Iris pigment epithelial cell (primary cell): ENCODE measurements around the gene MCM7.

Experiments
- DNase-seq: peaks from one replicate; pipeline ENCODE4 v3.0.0-alpha.2; 2011; ENCODE audit warnings: low read depth

Gene MCM7

DNA sequence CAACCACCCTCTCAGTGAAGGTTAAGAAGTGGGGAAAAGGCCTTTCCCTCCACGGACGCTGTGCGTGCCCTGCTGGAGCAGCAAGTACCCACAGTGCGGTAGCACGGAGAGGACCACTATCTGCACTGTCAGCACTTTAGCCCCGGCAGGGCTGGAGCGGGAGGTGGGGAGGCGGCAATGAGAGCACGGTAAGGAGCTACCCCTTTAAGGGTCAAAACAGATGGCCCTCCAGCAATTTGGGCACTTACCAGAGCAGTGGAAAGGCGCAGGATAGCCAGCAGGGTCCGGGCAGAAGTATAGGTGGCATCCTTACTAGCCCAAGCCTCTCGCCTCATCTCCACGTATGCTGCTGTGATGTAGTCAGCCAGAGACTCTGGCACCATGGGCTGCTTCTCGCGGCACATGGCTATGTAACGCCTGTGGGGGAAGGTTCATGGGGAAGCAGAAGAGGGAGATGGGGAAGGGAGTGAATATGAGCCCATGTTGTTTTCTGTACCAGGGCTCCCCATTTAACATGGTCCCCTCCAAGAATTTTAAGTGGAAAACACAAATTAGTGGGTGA lies 7.2 kb downstream of the MCM7 start:
- DNase-seq, result no peak

DNA sequence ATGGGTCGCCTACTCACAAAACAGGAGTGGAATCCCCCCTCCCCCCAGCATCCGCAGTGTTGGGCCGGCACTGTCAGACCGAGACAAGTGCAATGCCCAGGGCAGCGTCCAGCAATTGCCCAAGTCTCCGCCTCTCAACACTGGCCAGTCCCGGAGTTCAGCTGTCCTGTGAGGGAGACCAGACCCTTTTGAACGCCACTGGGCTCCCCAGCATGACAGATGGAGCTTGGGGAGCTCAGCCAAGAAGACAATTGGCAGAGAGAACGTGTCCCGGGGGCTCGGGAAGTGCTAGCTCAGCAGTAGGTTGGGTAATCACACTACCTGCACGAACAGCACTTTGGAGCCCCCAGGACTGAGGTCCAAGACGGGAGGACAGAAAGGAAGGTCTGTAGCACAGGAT lies 7.7 kb downstream of the MCM7 start:
- no peak for DNase-seq

GRCh38 chr7:100093054-100093453 lies 8.1 kb downstream of the MCM7 start:
- DNase-seq, result no peak

DNA sequence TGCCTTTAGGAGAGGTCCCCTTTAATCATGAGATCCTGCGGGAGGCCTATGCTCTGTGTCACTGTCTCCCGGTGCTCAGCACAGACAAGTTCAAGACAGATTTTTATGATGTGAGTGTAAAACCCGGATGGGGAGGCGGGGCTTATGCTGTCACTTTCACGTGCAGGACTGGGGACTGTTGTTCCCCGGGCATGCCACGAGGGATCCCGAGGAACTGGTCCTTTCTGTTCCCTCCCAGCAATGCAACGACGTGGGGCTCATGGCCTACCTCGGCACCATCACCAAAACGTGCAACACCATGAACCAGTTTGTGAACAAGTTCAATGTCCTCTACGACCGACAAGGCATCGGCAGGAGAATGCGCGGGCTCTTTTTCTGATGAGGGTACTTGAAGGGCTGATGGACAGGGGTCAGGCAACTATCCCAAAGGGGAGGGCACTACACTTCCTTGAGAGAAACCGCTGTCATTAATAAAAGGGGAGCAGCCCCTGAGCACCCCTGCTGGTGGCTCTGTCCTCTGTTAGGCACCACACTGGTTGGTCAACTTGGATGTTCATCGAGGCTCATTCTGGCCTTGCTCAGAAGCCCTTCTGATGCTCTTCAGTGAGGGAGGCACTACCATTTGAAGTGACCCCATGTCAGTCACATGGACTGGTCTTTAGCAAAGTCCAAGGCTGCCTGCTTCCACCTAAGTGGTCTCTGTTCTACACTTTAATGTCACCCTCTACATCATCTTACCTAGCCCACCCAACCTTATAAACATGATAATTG lies 9.6 kb downstream of the MCM7 start:
- DNase-seq, result no peak

GRCh38 chr7:100090527-100091410 lies 10.4 kb downstream of the MCM7 start:
- DNase-seq, result no peak

DNA sequence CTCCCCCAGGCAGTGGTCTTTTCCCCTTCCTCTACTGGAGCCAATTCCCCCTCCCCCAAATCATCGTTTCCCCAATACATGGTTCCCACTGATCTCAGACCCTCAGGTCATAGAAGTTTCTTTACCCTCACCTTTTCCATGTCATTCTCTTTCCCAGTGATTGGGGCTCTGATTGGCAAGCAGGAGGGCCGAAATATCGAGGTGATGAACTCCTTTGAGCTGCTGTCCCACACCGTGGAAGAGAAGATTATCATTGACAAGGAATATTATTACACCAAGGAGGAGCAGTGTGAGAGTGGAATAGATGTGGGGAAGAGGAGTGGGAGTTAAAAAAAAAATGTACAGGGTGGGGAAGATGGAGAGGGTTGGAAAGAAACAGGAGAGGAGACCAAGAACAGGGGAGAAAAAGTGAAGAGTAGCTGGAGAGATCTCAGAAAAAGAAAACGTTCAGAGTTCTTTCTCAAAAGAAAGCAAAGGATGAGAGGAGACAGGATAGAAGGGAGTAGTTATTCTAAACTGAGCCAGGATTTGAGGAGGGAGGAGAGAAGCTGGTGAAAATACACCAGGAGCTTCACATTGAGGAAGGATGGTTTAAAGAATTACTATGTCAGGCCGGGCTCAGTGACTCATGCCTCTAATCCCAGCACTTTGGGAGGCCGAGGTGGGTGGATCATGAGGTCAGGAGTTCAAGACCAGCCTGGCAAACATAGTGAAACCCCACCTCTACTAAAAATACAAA lies 11.6 kb downstream of the MCM7 start:
- DNase-seq, result peak; percentile 60

DNA sequence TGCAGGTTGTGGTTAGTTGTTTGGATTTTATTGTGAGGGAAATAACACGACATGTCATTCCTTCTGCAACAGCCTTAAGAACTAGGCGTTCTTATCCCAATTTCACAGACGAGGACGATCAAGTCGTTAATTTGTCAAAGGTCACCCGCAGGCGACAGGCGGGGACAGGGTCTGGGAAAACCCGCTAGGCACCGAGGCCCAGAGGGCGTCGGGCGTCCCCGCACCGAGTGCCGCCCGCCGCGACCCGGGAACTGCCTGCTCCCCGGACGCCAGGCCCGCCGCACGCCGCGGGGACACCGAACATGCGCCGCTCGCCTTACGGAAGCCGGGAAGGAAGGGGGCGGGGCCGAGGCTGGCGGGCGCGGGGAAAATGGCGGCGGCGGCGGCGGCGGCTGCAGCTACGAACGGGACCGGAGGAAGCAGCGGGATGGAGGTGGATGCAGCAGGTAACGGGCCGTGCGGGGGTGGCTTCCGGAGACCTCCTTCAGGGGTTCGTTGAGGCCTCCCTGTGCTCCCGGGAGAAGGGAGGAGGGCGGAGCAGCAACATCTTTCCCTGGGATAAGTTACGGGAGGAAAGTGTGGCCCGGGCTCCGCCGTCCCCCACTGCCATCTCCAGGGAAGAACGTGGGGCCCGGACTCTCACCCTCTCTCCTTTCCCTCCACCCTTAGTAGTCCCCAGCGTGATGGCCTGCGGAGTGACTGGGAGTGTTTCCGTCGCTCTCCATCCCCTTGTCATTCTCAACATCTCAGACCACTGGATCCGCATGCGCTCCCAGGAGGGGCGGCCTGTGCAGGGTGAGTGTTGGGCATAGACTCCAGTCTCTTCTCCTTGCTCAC lies 12.4 kb downstream of the MCM7 start, which contains the start of gene COPS6:
Gene COPS6, plus strand, starts transcription at position 349 of the 837 bp plus-strand sequence. Its CDS starts 22 bp downstream, at position 371.
- peak; percentile 73 for DNase-seq

GRCh38 chr7:100088095-100088620 lies 13.0 kb downstream of the MCM7 start:
- no peak for DNase-seq

DNA sequence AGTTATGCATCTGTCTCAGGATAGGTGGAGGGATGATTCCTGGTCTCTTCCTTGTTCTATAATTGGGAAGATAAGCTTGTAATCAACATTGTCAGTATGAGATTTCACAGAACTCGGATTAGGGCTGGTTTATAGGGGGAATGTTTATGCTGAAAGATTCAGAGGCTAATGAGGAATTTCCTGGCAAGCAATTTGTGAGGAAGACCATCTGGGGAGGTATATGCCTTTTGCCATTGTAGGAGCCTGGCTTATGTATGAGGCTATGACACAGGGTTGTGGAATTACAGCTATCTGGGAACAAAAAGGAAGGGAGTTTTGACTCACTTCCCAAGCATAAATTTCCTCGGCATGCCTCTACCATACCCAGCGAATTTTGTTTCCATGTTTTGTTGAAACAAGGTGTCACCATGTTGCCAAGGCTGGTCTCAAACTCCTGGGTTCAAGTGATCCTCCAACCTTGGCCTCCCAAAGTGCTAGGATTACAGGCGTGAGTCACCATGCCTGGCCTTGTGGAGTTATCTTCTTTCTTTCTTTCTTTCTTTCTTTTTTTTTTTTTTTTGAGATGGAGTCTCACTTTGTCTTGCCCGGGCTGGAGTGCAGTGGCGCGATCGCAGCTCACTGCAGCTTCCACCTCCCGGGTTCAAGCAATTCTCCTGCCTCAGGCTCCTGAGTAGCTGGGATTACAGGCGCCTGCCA lies 14.0 kb downstream of the MCM7 start:
- DNase-seq, result peak; percentile 94

DNA sequence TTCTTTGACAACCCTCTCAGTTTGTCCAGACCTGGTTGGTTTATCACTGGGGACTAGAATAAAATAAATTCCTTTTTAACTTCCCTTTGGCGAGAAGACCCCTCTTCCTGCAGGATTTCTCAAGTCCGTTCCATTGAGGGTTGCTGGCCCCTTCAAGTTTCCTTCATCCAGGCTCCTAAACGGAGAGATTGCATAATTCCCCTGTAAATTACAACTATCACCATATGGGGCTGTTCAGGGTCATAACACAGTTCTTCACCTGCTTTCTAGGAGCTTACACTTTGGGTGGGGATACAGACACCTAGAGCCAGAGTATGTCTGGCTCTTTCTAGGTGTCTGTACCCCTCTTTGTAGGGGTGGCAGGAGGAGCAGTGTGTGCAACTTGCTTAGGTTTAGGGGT lies 15.7 kb downstream of the MCM7 start:
- no peak for DNase-seq

- DNase-seq, result no peak
Observed at GRCh38 chr7:100082978-100083377, 18.2 kb downstream of the MCM7 start.

DNA sequence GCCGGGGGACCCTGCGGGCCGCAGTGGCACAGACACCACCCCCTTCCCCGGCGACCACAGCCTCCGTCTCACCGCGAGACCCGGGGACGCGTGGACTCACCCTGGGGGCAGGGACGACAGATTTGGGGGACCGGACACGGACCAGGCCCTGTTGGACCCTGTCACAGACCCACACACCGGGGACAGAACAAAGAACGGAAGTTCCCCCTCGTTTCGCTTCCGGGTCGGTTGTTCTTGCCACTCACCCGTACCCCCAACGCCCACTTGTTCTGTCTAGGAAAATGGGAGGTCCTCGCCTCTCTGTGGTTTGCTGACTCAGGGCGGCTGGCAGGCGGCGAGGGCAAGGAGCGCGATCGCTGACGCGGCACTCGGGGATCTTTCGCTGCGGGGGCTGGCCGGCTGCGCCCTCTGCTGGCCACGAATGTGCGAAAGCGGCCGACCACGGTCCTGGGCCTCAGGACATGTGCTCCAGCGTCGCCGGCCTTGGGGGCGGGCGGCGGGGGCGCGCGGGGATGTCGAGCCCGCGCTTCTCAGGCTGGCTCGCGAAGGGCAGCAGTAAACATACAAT lies 19.6 kb downstream of the MCM7 start, which contains the start of gene ZNF3:
Gene ZNF3, minus strand, starts transcription at position 189 of the 568 bp plus-strand sequence. CDS start 4,366 bp downstream, outside the sequence.
- peak; percentile 99 for DNase-seq

- DNase-seq, result no peak
Observed at GRCh38 chr7:100080907-100081534, 20.2 kb downstream of the MCM7 start.

- no peak for DNase-seq
Observed at GRCh38 chr7:100079024-100079560, 22.1 kb downstream of the MCM7 start.

DNA sequence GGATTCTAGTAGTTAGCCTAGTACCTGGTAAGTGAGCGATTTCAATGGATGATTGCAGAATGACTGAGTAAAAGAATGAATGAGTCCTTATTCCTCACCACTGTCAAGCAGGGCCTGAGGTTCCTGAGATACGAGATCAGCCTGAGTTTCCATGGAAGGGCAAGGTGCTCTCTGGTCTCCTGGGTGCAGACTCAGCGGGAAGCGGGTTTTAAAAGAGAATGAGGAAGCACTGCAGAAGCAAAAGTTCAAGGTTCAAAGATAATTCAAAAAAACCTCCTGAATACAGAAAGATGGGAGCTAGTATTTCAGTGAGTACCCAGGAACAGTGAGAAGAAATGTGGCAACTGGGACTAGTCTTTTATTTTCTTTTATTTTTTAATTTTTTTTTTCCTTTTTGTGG lies 24.0 kb downstream of the MCM7 start:
- DNase-seq, result no peak

DNA sequence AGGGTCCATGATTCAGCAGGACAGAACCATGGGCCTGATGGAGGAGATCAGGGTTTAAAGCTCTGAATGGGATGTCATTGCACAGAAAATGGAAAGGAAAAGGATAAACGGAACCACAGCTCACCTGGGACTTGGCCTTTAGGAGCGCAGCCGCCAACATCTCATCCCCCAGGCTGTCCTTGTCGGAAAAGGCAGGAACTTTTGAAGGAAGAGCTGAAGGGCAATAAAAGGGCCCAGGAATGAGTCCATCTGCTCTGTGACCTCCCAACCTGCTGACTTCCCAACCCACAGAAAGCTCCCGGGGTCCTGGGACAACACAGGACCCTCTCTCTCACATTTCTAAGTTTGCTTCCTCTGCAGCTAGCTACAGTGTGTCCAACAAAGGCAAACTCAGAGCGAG lies 25.8 kb downstream of the MCM7 start:
- DNase-seq, result no peak

DNA sequence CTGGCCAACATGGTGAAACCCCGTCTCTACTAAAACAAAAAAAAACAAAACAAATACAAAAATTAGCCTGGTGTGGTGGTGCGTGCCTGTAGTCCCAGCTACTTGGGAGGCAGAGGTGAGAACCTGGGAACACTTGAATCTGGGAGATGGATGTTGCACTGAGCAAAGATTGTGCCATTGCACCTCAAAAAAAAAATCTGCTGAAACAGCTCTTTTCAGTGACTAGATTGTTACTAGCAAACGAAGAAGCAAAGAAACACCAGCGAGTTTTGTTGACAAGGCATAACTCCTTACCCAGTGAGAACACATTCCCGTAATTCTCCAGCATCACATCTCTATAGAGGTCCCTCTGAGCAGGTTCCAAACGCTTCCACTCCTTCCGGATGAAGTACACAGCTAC lies 26.4 kb downstream of the MCM7 start:
- no peak for DNase-seq

DNA sequence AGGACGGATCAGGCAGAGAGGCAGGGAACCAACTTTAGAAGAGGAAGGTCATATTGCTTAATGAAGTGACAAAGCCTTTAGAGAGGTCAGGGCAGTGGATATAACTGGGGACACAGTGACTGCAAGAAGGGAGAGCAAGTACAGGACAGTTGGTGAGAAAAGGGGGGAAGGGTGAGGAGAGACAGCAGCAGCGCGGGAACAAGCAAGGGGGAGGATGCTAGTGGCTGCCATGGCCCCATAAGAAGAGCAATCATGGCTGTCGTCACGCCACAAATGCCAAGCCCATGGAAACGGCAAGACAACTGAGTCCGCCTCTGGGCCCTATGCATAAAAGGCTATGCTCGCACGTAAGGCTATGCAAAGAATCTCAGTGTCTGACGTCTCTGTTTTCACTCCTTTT lies 28.7 kb downstream of the MCM7 start:
- DNase-seq, result no peak
